GM18520 (cell line): ENCODE measurements around the gene TRAPPC10.

Experiments
- ATAC-seq: cut with Tn5 transposase; IDR thresholded peaks from one replicate; pipeline ENCODE4 v1.9.1; 2021; ENCODE audit not compliant: unreplicated experiment

Gene TRAPPC10

DNA sequence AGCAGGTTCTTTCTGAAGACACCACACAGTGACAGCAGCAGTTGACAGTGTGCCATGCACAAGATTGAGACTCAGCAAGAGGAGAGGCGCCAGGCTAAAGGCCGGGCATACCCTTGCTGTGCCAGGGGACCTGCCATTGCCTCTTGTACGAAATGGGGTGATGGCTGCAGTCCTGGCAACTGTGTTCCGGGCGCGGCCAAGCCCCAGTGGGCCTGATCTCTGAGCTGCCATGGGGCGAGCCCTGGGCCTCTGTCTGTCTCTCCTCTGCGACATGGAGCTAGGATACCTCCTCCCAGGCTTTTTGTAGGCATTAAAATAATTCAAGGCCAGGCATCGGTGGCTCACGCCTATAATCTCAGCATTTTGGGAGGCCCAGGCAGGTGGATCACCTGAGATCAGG lies 9.6 kb upstream of the TRAPPC10 start:
- no peak for ATAC-seq

GRCh38 chr21:44003307-44003966 lies 8.7 kb upstream of the TRAPPC10 start:
- no peak for ATAC-seq

DNA sequence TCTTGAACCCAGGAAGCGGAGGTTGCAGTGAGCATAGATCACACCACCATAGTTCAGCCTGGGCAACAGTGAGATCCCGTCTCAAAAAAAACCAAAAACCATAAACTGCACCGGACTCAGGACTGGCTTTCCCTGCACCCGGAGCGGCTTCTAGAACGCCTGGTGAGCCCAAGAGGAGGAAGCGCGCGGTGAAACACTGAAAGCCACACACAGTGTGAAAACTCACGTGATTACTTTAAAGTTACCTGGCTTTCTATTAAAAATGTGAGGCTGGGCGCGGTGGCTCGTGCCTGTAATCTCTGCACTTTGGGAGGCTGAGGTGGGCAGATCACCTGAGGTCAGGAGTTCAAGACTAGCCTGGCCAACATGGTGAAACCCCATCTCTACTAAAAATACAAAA lies 7.0 kb upstream of the TRAPPC10 start:
- no peak for ATAC-seq

- no peak for ATAC-seq
Observed at GRCh38 chr21:44005593-44005992, 6.5 kb upstream of the TRAPPC10 start.

GRCh38 chr21:44006017-44006619 lies 6.0 kb upstream of the TRAPPC10 start:
- no peak for ATAC-seq

- no peak for ATAC-seq
Observed at GRCh38 chr21:44006656-44007055, 5.5 kb upstream of the TRAPPC10 start.

DNA sequence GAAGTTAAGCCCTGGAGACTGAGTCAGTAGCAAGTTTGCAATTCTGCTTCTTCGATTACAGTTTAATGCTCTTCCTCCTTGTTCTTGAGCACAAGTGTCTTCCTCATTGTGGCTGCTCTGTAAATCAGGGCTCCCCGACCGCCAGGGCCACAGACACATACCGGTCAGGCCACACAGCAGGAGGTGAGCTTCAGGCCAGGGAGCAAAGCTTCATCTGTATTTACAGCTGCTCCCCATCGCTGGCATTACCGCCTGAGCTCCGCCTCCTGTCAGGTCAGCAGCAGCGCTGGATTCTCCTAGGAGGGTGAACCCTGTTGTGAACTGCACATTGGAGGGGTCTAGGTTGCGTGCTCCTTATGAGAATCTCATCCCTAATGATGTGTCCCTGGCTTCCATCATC lies 1.7 kb upstream of the TRAPPC10 start:
- no peak for ATAC-seq

- ATAC-seq, result no peak
Observed at GRCh38 chr21:44011123-44011522, 986 bp upstream of the TRAPPC10 start.

GRCh38 chr21:44012474-44013379 lies 618 bp downstream of the TRAPPC10 start:
- peak; percentile 61 for ATAC-seq

GRCh38 chr21:44013380-44014088 lies 1.4 kb downstream of the TRAPPC10 start:
- no peak for ATAC-seq

DNA sequence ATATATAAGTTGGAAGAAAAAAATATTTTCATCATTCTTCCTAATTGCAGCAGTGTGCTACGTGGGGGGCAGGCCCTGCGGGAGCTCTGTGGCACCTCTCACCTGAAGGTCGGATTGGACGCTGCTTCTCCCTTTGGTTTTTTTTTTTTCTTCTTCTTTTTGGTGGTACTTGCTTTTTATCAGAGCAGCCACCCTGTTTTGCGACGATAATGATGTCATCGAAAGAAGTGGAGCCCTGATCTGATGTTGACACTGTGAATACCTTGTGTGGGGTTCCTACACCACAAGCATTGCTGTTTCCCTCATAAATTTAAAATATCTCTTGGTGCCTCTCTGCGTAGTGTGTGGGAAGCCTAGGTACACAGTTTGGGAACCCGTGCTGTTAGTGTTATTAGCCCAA lies 5.5 kb downstream of the TRAPPC10 start:
- no peak for ATAC-seq

- ATAC-seq, result no peak
Observed at GRCh38 chr21:44018127-44018526, 6.0 kb downstream of the TRAPPC10 start.

DNA sequence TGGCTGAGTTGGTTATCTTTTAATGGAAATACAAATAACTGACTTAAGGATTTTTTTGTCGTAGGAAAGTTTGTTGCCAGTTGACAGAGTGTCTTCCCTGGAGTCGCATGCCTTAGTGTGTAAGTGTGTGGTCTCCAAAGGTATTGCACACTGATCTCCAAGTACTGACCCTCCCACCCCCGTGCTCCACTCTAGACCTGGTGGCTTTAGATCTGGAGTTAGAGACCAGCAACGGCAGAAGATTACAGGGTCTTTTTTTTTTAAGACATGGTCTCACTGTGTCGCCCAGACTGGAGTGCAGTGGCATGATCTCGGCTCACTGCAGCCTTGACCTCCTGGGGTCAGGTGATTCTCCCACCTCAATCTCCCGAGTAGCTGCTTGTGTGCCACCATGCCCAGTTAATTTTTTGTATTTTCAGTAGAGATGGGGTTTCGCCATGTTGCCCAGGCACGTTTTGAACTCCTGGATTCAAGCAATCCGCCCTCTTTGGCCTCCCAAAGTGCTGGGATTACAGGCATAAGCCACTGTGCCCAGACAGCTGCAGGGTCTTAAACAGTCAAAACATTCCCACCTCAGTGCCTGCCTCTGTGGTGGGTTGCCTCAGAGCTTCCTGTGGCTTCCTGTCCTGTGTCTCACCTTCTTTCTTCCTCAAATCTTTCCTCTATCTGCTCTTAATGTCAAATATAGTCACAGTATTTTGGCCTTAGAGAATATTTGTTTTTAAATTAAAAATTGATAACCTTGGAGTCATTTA lies 6.9 kb downstream of the TRAPPC10 start:
- no peak for ATAC-seq

- ATAC-seq, result no peak
Observed at GRCh38 chr21:44019568-44019958, 7.5 kb downstream of the TRAPPC10 start.

- no peak for ATAC-seq
Observed at GRCh38 chr21:44020551-44020950, 8.4 kb downstream of the TRAPPC10 start.

DNA sequence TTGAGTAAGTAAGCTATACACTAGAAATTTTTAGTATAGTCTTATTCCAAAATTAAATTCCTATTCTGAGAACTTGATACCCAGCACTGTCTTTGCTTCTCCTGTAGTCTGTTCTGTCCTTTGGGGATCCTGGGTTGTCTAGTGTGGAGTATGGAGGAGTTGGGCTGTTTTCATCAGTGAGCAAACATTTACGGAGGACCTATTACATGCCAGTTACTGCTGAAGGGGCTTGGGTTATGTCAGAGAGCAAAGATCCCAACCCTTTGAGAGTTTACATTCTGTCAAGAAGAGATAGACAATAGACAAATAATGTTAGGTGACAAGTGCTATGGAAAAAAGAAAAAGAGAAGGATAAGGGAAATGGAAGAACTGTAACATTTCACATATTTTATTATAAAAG lies 9.0 kb downstream of the TRAPPC10 start:
- ATAC-seq, result no peak

- ATAC-seq, result no peak
Observed at GRCh38 chr21:44024257-44024656, 12.1 kb downstream of the TRAPPC10 start.

DNA sequence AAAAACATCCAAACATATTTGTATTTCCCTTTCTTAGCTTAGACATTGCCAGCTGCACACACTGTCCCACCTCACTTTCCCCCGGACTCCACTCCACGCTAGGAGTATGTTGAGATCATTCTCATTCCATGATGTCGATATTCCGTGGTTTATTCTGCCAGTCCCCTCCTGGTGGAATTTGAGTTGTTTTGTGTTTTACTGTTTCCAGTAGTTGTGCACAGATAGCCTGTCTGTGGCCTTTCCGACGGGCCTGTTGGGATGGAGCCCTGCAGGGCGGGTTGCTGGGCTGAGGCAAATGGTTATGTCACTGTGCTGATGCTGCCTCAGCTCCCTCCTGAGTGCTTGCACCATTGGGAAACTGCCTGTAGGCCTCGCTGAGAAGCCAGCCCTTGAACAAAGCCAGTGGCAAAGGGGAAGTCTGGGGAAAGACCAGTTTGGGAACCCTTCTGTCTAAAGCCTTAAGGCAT lies 12.8 kb downstream of the TRAPPC10 start:
- ATAC-seq, result no peak

- no peak for ATAC-seq
Observed at GRCh38 chr21:44027607-44028286, 15.6 kb downstream of the TRAPPC10 start.

GRCh38 chr21:44028287-44028659 lies 16.2 kb downstream of the TRAPPC10 start:
- ATAC-seq, result no peak
